ENCODE results near the gene CDK15. TPM values are rescaled to one million over a fixed set of nuclear protein-coding genes. Genes with fewer than 3 reads are reported as not detected.

Gene CDK15
- total RNA-seq, 1 donor from 2014 or later: 0.07 TPM

GRCh38 chr2:201929281-201930026, 123.1 kb downstream of the CDK15 start:
- H3K36me3 Mint-ChIP-seq (ENCODE audit: insufficient read depth): no peaks in the 10 kb centered on the region
- peaks cover 2% of the 10 kb centered on the region for H3K4me1 Mint-ChIP-seq (ENCODE audit: low read depth)
- H3K4me3 Mint-ChIP-seq (ENCODE audit: low read depth): no peak overlapping the region
- H3K27me3 Mint-ChIP-seq: peaks cover 15% of the 10 kb centered on the region
- DNase-seq (ENCODE audit: low spot score, unreplicated experiment): no peak
- no peaks in the 10 kb centered on the region for H3K9me3 Mint-ChIP-seq (ENCODE audit: low read depth)
- no peak for TF ChIP-seq CTCF (IDR thresholded peaks at IDR 0.05; ENCODE audit: unreplicated experiment)
- no peak overlapping the region for H3K27ac Mint-ChIP-seq

- H3K4me3 Mint-ChIP-seq (ENCODE audit: low read depth): no peak overlapping the region
- H3K27me3 Mint-ChIP-seq: peaks cover 15% of the 10 kb centered on the region
- DNase-seq (ENCODE audit: low spot score, unreplicated experiment): no peak
- no peak for TF ChIP-seq CTCF (IDR thresholded peaks at IDR 0.05; ENCODE audit: unreplicated experiment)
- H3K27ac Mint-ChIP-seq: no peak overlapping the region
- no peaks in the 10 kb centered on the region for H3K9me3 Mint-ChIP-seq (ENCODE audit: low read depth)
- peaks cover 2% of the 10 kb centered on the region for H3K4me1 Mint-ChIP-seq (ENCODE audit: low read depth)
- no peaks in the 10 kb centered on the region for H3K36me3 Mint-ChIP-seq (ENCODE audit: insufficient read depth)
Measured at GRCh38 chr2:201930043-201930442, 123.7 kb downstream of the CDK15 start.

GRCh38 chr2:201930831-201931230, 124.5 kb downstream of the CDK15 start:
- H3K27ac Mint-ChIP-seq: no peak overlapping the region
- H3K9me3 Mint-ChIP-seq (ENCODE audit: low read depth): peaks cover 4% of the 10 kb centered on the region
- peaks cover 2% of the 10 kb centered on the region for H3K4me1 Mint-ChIP-seq (ENCODE audit: low read depth)
- no peak for TF ChIP-seq CTCF (IDR thresholded peaks at IDR 0.05; ENCODE audit: unreplicated experiment)
- DNase-seq (ENCODE audit: low spot score, unreplicated experiment): no peak
- no peak overlapping the region for H3K4me3 Mint-ChIP-seq (ENCODE audit: low read depth)
- peaks cover 15% of the 10 kb centered on the region for H3K27me3 Mint-ChIP-seq
- no peaks in the 10 kb centered on the region for H3K36me3 Mint-ChIP-seq (ENCODE audit: insufficient read depth)

GRCh38 chr2:201931475-201931874, 125.1 kb downstream of the CDK15 start:
- Mint-ChIP-seq H3K27ac (no peak overlapping the region), H3K4me3 (ENCODE audit: low read depth) (no peak overlapping the region), H3K36me3 (ENCODE audit: insufficient read depth) (no peaks in the 10 kb centered on the region), H3K9me3 (ENCODE audit: low read depth) (peaks cover 4% of the 10 kb centered on the region), H3K4me1 (ENCODE audit: low read depth) (peaks cover 3% of the 10 kb centered on the region), H3K27me3 (peaks cover 15% of the 10 kb centered on the region)
- DNase-seq (ENCODE audit: low spot score, unreplicated experiment): no peak
- no peak for TF ChIP-seq CTCF (IDR thresholded peaks at IDR 0.05; ENCODE audit: unreplicated experiment)

- Mint-ChIP-seq H3K27ac (no peak overlapping the region), H3K27me3 (peaks cover 15% of the 10 kb centered on the region), H3K4me1 (ENCODE audit: low read depth) (peaks cover 8% of the 10 kb centered on the region), H3K9me3 (ENCODE audit: low read depth) (peaks cover 4% of the 10 kb centered on the region), H3K4me3 (ENCODE audit: low read depth) (no peak overlapping the region), H3K36me3 (ENCODE audit: insufficient read depth) (no peaks in the 10 kb centered on the region)
- DNase-seq (ENCODE audit: low spot score, unreplicated experiment): no peak
- no peak for TF ChIP-seq CTCF (IDR thresholded peaks at IDR 0.05; ENCODE audit: unreplicated experiment)
Measured at GRCh38 chr2:201931951-201932350, 125.6 kb downstream of the CDK15 start.
